ENCODE results near the gene DCLK2. TPM values are rescaled to one million over a fixed set of nuclear protein-coding genes. Genes with fewer than 3 reads are reported as not detected.

DCLK2 gene
- total RNA-seq, 2 experiments from 2014 or later, result not detected

GRCh38 chr4:150255610-150256224, 177.5 kb downstream of the DCLK2 start:
- Histone ChIP-seq H3K9me2 (ENCODE audit: insufficient read depth, low read length) (no peaks in the 10 kb centered on the region), H3K4me3 (ENCODE audit: low read depth, low read length, poor library complexity, severe bottlenecking) (no peak overlapping the region), H2AFZ (ENCODE audit: low read length) (no peak overlapping the region), H4K20me1 (ENCODE audit: insufficient read depth, low read length) (no peaks in the 10 kb centered on the region), H3K4me2 (ENCODE audit: low read length) (no peak overlapping the region), H3K27ac (ENCODE audit: low read depth, low read length, poor library complexity, severe bottlenecking) (no peak overlapping the region), H3K79me2 (ENCODE audit: insufficient read depth, low read depth, low read length) (no peaks in the 10 kb centered on the region), H3K4me1 (ENCODE audit: insufficient read depth, low read length, poor library complexity, severe bottlenecking) (no peaks in the 10 kb centered on the region), H3K9me3 (ENCODE audit: low read length) (no peaks in the 10 kb centered on the region), H3K36me3 (ENCODE audit: insufficient read depth, low read length) (no peaks in the 10 kb centered on the region)
- BruUV-seq (replicated peaks), result no TSS peak
- DNase-seq (ENCODE audit: low spot score), result no peak
- intact Hi-C loops (cut with micrococcal nuclease; ENCODE audit: unreplicated experiment), result no loop called here
- ChIA-PET POLR2A (interaction anchor here (0.6 kb wide), 1 partner anchor 500 kb away, joined by 3 read pairs; no protein-coding TSS in a partner anchor), CTCF (ENCODE audit: unreplicated experiment) (no interaction called here)
- TF ChIP-seq EZH2phosphoT487 (IDR thresholded peaks at IDR 0.05; ENCODE audit: borderline replicate concordance, low read depth, low read length), result no peak
- TF ChIP-seq, protein P1, sequence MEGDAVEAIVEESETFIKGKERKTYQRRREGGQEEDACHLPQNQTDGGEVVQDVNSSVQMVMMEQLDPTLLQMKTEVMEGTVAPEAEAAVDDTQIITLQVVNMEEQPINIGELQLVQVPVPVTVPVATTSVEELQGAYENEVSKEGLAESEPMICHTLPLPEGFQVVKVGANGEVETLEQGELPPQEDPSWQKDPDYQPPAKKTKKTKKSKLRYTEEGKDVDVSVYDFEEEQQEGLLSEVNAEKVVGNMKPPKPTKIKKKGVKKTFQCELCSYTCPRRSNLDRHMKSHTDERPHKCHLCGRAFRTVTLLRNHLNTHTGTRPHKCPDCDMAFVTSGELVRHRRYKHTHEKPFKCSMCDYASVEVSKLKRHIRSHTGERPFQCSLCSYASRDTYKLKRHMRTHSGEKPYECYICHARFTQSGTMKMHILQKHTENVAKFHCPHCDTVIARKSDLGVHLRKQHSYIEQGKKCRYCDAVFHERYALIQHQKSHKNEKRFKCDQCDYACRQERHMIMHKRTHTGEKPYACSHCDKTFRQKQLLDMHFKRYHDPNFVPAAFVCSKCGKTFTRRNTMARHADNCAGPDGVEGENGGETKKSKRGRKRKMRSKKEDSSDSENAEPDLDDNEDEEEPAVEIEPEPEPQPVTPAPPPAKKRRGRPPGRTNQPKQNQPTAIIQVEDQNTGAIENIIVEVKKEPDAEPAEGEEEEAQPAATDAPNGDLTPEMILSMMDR (conservative IDR thresholded peaks at IDR 0.05; ENCODE audit: low read length), result no peak

GRCh38 chr4:150256225-150256620, 178.0 kb downstream of the DCLK2 start:
- no peak overlapping the region for H2AFZ ChIP-seq (ENCODE audit: low read length)
- TF ChIP-seq EZH2phosphoT487 (IDR thresholded peaks at IDR 0.05; ENCODE audit: borderline replicate concordance, low read depth, low read length), result no peak
- TF ChIP-seq, protein P1 (conservative IDR thresholded peaks at IDR 0.05; ENCODE audit: low read length), result no peak
- no peak overlapping the region for H3K4me2 ChIP-seq (ENCODE audit: low read length)
- H3K79me2 ChIP-seq (ENCODE audit: insufficient read depth, low read depth, low read length), result no peaks in the 10 kb centered on the region
- no TSS peak for BruUV-seq (replicated peaks)
- intact Hi-C loops (cut with micrococcal nuclease; ENCODE audit: unreplicated experiment), result no loop called here
- no peaks in the 10 kb centered on the region for H3K4me1 ChIP-seq (ENCODE audit: insufficient read depth, low read length, poor library complexity, severe bottlenecking)
- H3K27ac ChIP-seq (ENCODE audit: low read depth, low read length, poor library complexity, severe bottlenecking), result no peak overlapping the region
- POLR2A ChIA-PET, result no interaction called here
- H4K20me1 ChIP-seq (ENCODE audit: insufficient read depth, low read length), result no peaks in the 10 kb centered on the region
- H3K36me3 ChIP-seq (ENCODE audit: insufficient read depth, low read length), result no peaks in the 10 kb centered on the region
- H3K9me2 ChIP-seq (ENCODE audit: insufficient read depth, low read length), result no peaks in the 10 kb centered on the region
- CTCF ChIA-PET (ENCODE audit: unreplicated experiment), result no interaction called here
- no peak for DNase-seq (ENCODE audit: low spot score)
- no peaks in the 10 kb centered on the region for H3K9me3 ChIP-seq (ENCODE audit: low read length)
- H3K4me3 ChIP-seq (ENCODE audit: low read depth, low read length, poor library complexity, severe bottlenecking), result no peak overlapping the region

GRCh38 chr4:150256841-150257730, 178.8 kb downstream of the DCLK2 start:
- TF ChIP-seq EZH2phosphoT487 (IDR thresholded peaks at IDR 0.05; ENCODE audit: borderline replicate concordance, low read depth, low read length), result no peak
- TF ChIP-seq, protein P1 (conservative IDR thresholded peaks at IDR 0.05; ENCODE audit: low read length), result no peak
- no peaks in the 10 kb centered on the region for H3K9me3 ChIP-seq (ENCODE audit: low read length)
- H3K4me3 ChIP-seq (ENCODE audit: low read depth, low read length, poor library complexity, severe bottlenecking), result no peak overlapping the region
- H3K4me2 ChIP-seq (ENCODE audit: low read length), result no peak overlapping the region
- H4K20me1 ChIP-seq (ENCODE audit: insufficient read depth, low read length), result no peaks in the 10 kb centered on the region
- H3K79me2 ChIP-seq (ENCODE audit: insufficient read depth, low read depth, low read length), result no peaks in the 10 kb centered on the region
- POLR2A ChIA-PET, result no interaction called here
- CTCF ChIA-PET (ENCODE audit: unreplicated experiment), result no interaction called here
- no peaks in the 10 kb centered on the region for H3K9me2 ChIP-seq (ENCODE audit: insufficient read depth, low read length)
- no peaks in the 10 kb centered on the region for H3K4me1 ChIP-seq (ENCODE audit: insufficient read depth, low read length, poor library complexity, severe bottlenecking)
- DNase-seq (ENCODE audit: low spot score), result no peak
- intact Hi-C loops (cut with micrococcal nuclease; ENCODE audit: unreplicated experiment), result no loop called here
- no peak overlapping the region for H2AFZ ChIP-seq (ENCODE audit: low read length)
- H3K27ac ChIP-seq (ENCODE audit: low read depth, low read length, poor library complexity, severe bottlenecking), result no peak overlapping the region
- no peaks in the 10 kb centered on the region for H3K36me3 ChIP-seq (ENCODE audit: insufficient read depth, low read length)
- BruUV-seq (replicated peaks), result no TSS peak

All from OCI-LY7 (cell line).